Neural cell (in vitro differentiated cells): ENCODE data around the gene LAMB4.

Experiments used
- EP300 ChIP-seq: fragments of 450-650 bp; conservative IDR thresholded peaks from 2 replicates; pipeline ENCODE4 v1.6.1; 2014; ENCODE audit warnings: antibody characterized with exemption, mild to moderate bottlenecking, moderate library complexity; ENCODE audit not compliant: poor library complexity, severe bottlenecking
- EZH2 ChIP-seq: fragments of 200-600, 300-800 bp; shearing (Covaris generic), sonication (generic); IDR thresholded peaks from 2 replicates; pipeline ENCODE4 v1.6.1; 2014; ENCODE audit warnings: antibody characterized with exemption, low read length, borderline replicate concordance, mild to moderate bottlenecking; ENCODE audit not compliant: insufficient read depth, poor library complexity, severe bottlenecking
- MXI1 ChIP-seq: fragments of 450-650 bp; conservative IDR thresholded peaks from 2 replicates; pipeline ENCODE4 v1.6.1; 2014; ENCODE audit warnings: antibody characterized with exemption, mild to moderate bottlenecking; ENCODE audit not compliant: poor library complexity, severe bottlenecking
- POLR2AphosphoS5 ChIP-seq: IDR thresholded peaks from 2 replicates; pipeline ENCODE4 v1.6.1; 2012
- RAD21 ChIP-seq: fragments of 450-650 bp; conservative IDR thresholded peaks from 2 replicates; pipeline ENCODE4 v1.6.1; 2014; ENCODE audit warnings: antibody characterized with exemption, mild to moderate bottlenecking, moderate library complexity
- REST ChIP-seq: IDR thresholded peaks from 2 replicates; pipeline ENCODE4 v1.6.1; 2012; ENCODE audit warnings: borderline replicate concordance
- SMC3 ChIP-seq: fragments of 450-650 bp; conservative IDR thresholded peaks from 2 replicates; pipeline ENCODE4 v1.6.1; 2014; ENCODE audit warnings: antibody characterized with exemption, mild to moderate bottlenecking, moderate library complexity; ENCODE audit not compliant: poor library complexity
- TAF1 ChIP-seq: IDR thresholded peaks from 2 replicates; pipeline ENCODE4 v1.6.1; 2012; ENCODE audit warnings: low read depth
- TF ChIP-seq, protein P1 (sequence below): fragments of 450-650 bp; IDR thresholded peaks from 2 replicates; pipeline ENCODE4 v1.5.1; 2014; ENCODE audit warnings: antibody characterized with exemption, mild to moderate bottlenecking, moderate library complexity; ENCODE audit not compliant: poor library complexity, severe bottlenecking

GRCh38 chr7:108083980-108084379 lies 46.2 kb downstream of the LAMB4 start:
- TF ChIP-seq EZH2 (no peak), EP300 (no peak), POLR2AphosphoS5 (no peak), TAF1 (no peak), RAD21 (no peak), MXI1 (no peak), SMC3 (no peak), REST (no peak)
- TF ChIP-seq, protein P1, sequence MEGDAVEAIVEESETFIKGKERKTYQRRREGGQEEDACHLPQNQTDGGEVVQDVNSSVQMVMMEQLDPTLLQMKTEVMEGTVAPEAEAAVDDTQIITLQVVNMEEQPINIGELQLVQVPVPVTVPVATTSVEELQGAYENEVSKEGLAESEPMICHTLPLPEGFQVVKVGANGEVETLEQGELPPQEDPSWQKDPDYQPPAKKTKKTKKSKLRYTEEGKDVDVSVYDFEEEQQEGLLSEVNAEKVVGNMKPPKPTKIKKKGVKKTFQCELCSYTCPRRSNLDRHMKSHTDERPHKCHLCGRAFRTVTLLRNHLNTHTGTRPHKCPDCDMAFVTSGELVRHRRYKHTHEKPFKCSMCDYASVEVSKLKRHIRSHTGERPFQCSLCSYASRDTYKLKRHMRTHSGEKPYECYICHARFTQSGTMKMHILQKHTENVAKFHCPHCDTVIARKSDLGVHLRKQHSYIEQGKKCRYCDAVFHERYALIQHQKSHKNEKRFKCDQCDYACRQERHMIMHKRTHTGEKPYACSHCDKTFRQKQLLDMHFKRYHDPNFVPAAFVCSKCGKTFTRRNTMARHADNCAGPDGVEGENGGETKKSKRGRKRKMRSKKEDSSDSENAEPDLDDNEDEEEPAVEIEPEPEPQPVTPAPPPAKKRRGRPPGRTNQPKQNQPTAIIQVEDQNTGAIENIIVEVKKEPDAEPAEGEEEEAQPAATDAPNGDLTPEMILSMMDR, result no peak
